ENCODE measurements around the gene PTPN1. TPM values are rescaled to one million over a fixed set of nuclear protein-coding genes. Genes with fewer than 3 reads are reported as not detected.
"Not testable (repeated sequence)": the region's sequence is repeated elsewhere in the genome, so short reads cannot be mapped to it uniquely, and the experiment has no call there.

Gene PTPN1
- total RNA-seq, 1 donor from 2014 or later: 38.1 TPM

DNA sequence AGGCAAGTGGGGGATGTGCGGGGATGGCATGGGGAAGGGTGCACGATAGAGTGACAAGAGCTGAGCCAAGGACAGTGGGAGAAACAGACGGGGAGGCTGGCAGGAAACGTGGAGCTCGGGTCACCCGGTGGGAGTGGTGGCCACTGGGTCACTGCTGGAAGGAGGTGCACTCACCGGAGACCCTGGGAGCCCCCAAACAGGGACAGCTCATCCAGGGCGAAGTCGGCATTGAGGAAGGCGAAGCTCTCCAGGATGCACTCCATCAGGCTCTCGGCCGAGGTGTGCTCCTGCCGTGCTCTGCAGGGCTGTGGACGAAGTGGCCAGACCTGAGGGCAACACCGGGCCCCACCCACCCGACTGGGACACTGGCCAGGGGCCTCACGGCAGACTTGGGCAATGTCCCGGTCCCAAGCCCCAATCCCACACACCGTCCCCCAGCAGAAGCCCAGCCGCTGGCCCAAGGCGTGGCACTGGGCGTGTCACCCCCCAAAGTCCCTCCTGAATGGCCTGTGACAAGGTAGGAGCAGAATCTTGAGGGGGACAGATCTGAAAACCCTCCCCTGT, 87.3 kb downstream of the PTPN1 start:
- no peak overlapping the region for H3K4me2 ChIP-seq
- H2AFZ ChIP-seq (replicated peaks): no peak overlapping the region
- H3K36me3 ChIP-seq: no peaks in the 10 kb centered on the region
- Mint-ChIP-seq H3K27ac (no peak overlapping the region), H3K4me1 (peaks cover 4% of the 10 kb centered on the region), H3K4me3 (no peak overlapping the region), H3K36me3 (no peaks in the 10 kb centered on the region), H3K27me3 (ENCODE audit: insufficient read depth, low read depth) (peaks cover 2% of the 10 kb centered on the region), H3K9me3 (no peaks in the 10 kb centered on the region)
- DNase-seq (ENCODE audit: low spot score): no peak
- H3K9ac ChIP-seq: no peak overlapping the region
- H3K4me3 ChIP-seq: no peak overlapping the region
- no peak overlapping the region for H3K27ac ChIP-seq
- no peaks in the 10 kb centered on the region for H3K27me3 ChIP-seq
- H3K4me1 ChIP-seq: peaks cover 11% of the 10 kb centered on the region
- no peaks in the 10 kb centered on the region for H4K20me1 ChIP-seq (ENCODE audit: low read depth)
- H3K9me3 ChIP-seq (ENCODE audit: low read depth): no peaks in the 10 kb centered on the region
- no peaks in the 10 kb centered on the region for H3K79me2 ChIP-seq (ENCODE audit: low read depth)
- TF ChIP-seq EZH2 (IDR thresholded peaks at IDR 0.05) (no peak), EZH2phosphoT487 (IDR thresholded peaks at IDR 0.05) (no peak)
- TF ChIP-seq, protein P1, sequence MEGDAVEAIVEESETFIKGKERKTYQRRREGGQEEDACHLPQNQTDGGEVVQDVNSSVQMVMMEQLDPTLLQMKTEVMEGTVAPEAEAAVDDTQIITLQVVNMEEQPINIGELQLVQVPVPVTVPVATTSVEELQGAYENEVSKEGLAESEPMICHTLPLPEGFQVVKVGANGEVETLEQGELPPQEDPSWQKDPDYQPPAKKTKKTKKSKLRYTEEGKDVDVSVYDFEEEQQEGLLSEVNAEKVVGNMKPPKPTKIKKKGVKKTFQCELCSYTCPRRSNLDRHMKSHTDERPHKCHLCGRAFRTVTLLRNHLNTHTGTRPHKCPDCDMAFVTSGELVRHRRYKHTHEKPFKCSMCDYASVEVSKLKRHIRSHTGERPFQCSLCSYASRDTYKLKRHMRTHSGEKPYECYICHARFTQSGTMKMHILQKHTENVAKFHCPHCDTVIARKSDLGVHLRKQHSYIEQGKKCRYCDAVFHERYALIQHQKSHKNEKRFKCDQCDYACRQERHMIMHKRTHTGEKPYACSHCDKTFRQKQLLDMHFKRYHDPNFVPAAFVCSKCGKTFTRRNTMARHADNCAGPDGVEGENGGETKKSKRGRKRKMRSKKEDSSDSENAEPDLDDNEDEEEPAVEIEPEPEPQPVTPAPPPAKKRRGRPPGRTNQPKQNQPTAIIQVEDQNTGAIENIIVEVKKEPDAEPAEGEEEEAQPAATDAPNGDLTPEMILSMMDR (IDR thresholded peaks at IDR 0.05): no peak
- no peaks in the 10 kb centered on the region for H3F3A ChIP-seq (ENCODE audit: low read depth)

DNA sequence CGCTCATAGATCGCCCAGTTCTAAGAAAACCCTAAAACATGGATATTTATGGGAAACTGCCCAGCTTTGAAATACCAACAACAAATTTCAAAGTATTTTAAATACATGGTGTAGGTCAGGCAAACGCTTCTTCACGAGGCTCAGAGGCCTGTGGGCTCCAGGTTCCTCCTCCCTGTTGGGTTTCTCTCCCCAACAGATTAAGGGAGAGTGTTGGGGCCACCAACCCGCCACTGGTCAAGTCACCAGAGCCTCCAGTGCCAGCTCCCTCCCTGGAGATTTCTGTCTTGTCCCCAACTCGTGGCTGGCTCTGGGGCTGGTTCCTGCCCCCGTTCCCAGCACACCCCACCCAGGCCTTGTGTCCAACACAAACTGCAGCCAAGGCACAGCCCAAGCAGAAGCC, 87.9 kb downstream of the PTPN1 start:
- no peak overlapping the region for H3K4me3 Mint-ChIP-seq
- no peaks in the 10 kb centered on the region for H4K20me1 ChIP-seq (ENCODE audit: low read depth)
- no peaks in the 10 kb centered on the region for H3F3A ChIP-seq (ENCODE audit: low read depth)
- no peak for DNase-seq (ENCODE audit: low spot score)
- no peak overlapping the region for H3K27ac ChIP-seq
- H2AFZ ChIP-seq (replicated peaks): no peak overlapping the region
- no peak overlapping the region for H3K27ac Mint-ChIP-seq
- H3K4me1 ChIP-seq: peaks cover 11% of the 10 kb centered on the region
- no peak overlapping the region for H3K4me2 ChIP-seq
- H3K36me3 ChIP-seq: no peaks in the 10 kb centered on the region
- no peak for TF ChIP-seq EZH2phosphoT487 (IDR thresholded peaks at IDR 0.05)
- no peak for TF ChIP-seq EZH2 (IDR thresholded peaks at IDR 0.05)
- TF ChIP-seq, protein P1 (IDR thresholded peaks at IDR 0.05): no peak
- no peaks in the 10 kb centered on the region for H3K9me3 ChIP-seq (ENCODE audit: low read depth)
- no peaks in the 10 kb centered on the region for H3K79me2 ChIP-seq (ENCODE audit: low read depth)
- H3K27me3 Mint-ChIP-seq (ENCODE audit: insufficient read depth, low read depth): peaks cover 2% of the 10 kb centered on the region
- H3K9ac ChIP-seq: no peak overlapping the region
- H3K4me3 ChIP-seq: no peak overlapping the region
- peaks cover 4% of the 10 kb centered on the region for H3K4me1 Mint-ChIP-seq
- no peaks in the 10 kb centered on the region for H3K27me3 ChIP-seq
- no peaks in the 10 kb centered on the region for H3K36me3 Mint-ChIP-seq
- H3K9me3 Mint-ChIP-seq: no peaks in the 10 kb centered on the region

DNA sequence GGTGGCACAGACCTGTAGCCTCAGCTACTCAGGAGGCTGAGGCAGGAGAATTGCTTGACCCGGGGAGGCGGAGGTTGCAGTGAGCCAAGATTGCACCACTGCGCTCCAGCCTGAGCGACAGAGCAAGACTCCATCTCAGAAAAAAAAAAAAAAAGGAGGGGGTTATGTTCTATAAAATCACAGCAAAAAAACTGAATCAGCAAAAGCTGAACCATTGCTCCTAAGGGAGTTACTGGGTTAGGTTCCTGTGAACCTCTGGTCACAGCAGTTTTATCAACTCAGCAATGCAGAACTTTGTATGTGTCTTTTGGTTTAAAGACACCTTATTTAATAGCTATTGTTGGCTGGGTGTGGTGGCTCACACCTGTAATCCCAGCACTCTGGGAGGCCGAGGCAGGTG, 88.6 kb downstream of the PTPN1 start:
- not testable (repeated sequence) for H3K4me3 ChIP-seq; H3K27me3 Mint-ChIP-seq (ENCODE audit: insufficient read depth, low read depth); H3K27ac ChIP-seq; H3K9me3 Mint-ChIP-seq; DNase-seq (ENCODE audit: low spot score); H3K27ac Mint-ChIP-seq; H4K20me1 ChIP-seq (ENCODE audit: low read depth); H3F3A ChIP-seq (ENCODE audit: low read depth); H3K36me3 Mint-ChIP-seq; H3K4me2 ChIP-seq; H3K79me2 ChIP-seq (ENCODE audit: low read depth); H3K9ac ChIP-seq; H3K9me3 ChIP-seq (ENCODE audit: low read depth); H3K36me3 ChIP-seq; H3K4me1 Mint-ChIP-seq; H3K27me3 ChIP-seq; H2AFZ ChIP-seq (replicated peaks); H3K4me3 Mint-ChIP-seq
- peaks cover 11% of the 10 kb centered on the region for H3K4me1 ChIP-seq

DNA sequence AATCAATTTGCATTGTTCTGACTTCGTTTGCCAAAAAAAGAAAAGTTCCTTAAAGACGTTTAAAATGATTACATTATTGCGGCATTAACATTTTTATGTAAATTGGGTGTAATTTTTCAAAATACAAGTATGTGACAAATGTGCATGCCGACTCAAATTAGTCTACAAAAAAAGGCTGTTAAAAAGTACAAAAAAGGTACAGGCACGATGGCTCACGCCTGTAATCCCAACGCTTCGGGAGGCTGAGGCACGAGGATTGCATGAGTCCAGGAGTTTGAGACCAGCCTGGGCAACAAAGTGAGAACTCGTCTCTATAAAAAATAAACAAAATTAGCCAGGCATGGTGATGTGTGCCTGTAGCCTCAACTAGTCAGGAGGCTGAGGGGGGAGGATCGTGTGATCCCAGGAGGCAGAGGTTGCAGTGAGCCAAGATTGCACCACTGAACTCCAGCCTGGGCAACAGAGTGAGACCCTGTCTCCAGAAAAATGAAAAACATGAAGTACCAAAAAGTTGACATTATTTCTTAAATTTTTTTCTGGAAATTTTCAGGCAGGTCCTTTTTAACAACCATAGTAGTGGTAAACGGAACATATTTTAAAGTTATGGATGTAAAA, 90.2 kb downstream of the PTPN1 start:
- no peak overlapping the region for H3K4me3 ChIP-seq
- no peaks in the 10 kb centered on the region for H3K9me3 ChIP-seq (ENCODE audit: low read depth)
- no peaks in the 10 kb centered on the region for H3K36me3 ChIP-seq
- Mint-ChIP-seq H3K27me3 (ENCODE audit: insufficient read depth, low read depth) (peaks cover 2% of the 10 kb centered on the region), H3K4me3 (no peak overlapping the region), H3K27ac (no peak overlapping the region), H3K9me3 (no peaks in the 10 kb centered on the region), H3K36me3 (no peaks in the 10 kb centered on the region), H3K4me1 (peaks cover 4% of the 10 kb centered on the region)
- H3K27ac ChIP-seq: no peak overlapping the region
- no peak overlapping the region for H2AFZ ChIP-seq (replicated peaks)
- DNase-seq (ENCODE audit: low spot score): no peak
- no peaks in the 10 kb centered on the region for H3K27me3 ChIP-seq
- H3F3A ChIP-seq (ENCODE audit: low read depth): no peaks in the 10 kb centered on the region
- H4K20me1 ChIP-seq (ENCODE audit: low read depth): no peaks in the 10 kb centered on the region
- H3K9ac ChIP-seq: no peak overlapping the region
- no peaks in the 10 kb centered on the region for H3K79me2 ChIP-seq (ENCODE audit: low read depth)
- peaks cover 8% of the 10 kb centered on the region for H3K4me1 ChIP-seq
- no peak for TF ChIP-seq EZH2phosphoT487 (IDR thresholded peaks at IDR 0.05)
- TF ChIP-seq, protein P1 (IDR thresholded peaks at IDR 0.05): no peak
- no peak for TF ChIP-seq EZH2 (IDR thresholded peaks at IDR 0.05)
- H3K4me2 ChIP-seq: no peak overlapping the region

Data from neural progenitor cell (in vitro differentiated cells).